GM18520 (cell line): ENCODE measurements around the gene GPI.
"Not testable (repeated sequence)": the region's sequence is repeated elsewhere in the genome, so short reads cannot be mapped to it uniquely, and the experiment has no call there.

Source experiments
- ATAC-seq: cut with Tn5 transposase; IDR thresholded peaks from one replicate; pipeline ENCODE4 v1.9.1; 2021; ENCODE audit not compliant: unreplicated experiment

Gene GPI

DNA sequence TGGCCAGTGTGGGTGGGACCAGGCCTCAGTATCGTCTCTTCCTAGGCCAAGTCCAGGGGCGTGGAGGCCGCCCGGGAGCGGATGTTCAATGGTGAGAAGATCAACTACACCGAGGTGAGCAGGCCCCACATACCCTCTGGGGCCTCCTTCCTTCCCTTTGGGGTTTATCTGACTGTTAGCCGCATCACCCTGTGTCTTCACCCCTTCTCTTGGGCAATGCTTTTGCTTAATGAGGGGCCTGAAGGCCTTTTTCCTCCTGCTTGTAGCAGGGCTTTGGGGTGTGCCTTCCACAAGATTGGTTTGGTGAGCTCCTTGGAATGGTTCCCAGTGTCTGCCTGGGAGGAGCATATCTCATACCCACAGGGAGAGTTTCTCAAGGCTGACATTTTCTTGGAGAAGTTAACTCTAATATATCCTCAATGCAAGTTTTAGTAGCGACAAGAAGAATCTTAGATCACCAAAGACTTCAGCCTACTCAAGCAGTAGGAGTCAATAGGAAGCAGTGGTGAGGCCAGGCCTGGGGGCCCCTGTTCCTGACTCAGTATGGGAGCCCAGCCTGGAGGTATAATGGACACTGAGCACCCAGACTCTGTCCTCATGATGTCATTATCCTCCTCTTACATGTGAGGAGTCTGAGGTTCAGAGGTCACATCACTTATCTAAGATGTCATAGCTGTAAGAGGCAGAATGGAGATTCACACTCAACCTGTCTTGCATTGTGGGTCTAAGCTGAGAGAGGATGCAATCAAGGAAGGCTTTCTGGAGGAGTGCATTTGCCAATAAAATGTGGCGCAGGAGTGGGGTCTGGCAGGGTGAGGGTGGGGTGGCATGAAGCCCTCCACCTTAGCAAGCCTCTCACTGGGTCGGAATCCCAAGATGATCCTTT, 2.0 kb downstream of the GPI start:
- ATAC-seq: no peak

DNA sequence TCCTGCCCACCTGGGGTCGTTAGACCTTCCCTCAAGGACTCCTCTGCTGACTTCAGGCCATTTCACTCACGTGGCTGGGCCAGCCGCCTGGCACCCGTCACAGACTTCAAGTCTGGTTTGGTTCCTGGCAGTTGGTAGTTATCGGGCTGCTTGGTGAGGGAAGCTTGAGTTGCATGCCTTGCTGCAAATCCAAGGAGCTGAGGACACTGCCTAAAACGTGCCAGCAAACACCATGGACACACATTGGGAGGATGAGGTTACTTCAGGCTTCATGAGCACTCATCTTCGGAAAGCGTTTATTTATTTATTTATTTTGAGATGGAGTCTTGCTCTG, 2.6 kb downstream of the GPI start:
- ATAC-seq: no peak

DNA sequence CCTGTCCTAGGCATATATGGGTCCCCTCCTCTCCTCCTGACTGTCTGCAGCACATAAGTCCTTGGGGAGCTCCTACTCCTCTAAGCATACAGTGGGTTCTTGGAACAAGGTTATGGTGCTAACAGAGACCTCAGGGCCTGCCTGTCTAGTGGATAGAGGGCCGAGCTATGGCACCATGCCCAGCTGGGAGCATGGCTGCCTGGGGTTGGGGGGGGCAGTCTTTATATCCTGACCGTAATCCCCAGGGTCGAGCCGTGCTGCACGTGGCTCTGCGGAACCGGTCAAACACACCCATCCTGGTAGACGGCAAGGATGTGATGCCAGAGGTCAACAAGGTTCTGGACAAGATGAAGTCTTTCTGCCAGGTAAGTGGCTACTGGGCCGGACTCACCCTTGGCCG, 3.3 kb downstream of the GPI start:
- no peak for ATAC-seq

DNA sequence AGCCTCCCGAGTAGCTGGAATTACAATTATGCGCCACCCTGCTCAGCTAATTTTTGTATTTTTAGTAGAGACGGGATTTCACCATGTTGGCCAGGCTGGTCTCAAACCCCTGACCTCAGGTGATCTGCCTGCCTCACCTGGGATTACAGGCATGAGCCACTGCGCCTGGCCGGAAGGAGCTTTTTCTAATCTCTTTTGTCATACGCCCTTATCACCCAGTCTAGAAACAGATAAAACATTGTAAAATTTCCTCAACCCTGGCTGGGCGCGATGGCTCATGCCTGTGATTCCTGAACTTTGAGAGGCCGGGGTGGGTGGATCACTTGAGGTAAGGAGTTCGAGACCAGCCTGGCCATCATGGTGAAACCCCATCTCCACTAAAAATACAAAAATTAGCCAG, 4.2 kb downstream of the GPI start:
- not testable (repeated sequence) for ATAC-seq

DNA sequence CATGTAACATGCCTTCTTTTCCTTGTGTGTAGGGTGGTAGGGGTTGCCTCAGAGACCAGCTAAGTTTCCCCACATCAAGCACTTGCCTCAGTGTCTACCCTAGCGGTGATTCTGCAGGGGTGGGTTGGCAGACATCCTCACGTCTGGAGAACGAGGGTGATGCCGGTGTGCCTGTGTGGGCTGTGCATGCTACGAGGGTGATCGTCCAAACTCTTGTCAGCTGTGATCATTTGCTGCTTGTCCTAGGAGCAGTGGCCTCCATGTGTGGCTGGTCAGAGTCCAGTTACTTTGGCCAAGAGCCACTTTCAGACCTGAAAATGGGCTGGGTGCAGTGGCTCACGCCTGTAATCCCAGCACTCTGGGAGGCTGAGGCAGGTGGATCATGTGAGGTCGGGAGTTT, 5.1 kb downstream of the GPI start:
- ATAC-seq: no peak

GRCh38 chr19:34370983-34371382, 6.0 kb downstream of the GPI start:
- ATAC-seq: no peak

DNA sequence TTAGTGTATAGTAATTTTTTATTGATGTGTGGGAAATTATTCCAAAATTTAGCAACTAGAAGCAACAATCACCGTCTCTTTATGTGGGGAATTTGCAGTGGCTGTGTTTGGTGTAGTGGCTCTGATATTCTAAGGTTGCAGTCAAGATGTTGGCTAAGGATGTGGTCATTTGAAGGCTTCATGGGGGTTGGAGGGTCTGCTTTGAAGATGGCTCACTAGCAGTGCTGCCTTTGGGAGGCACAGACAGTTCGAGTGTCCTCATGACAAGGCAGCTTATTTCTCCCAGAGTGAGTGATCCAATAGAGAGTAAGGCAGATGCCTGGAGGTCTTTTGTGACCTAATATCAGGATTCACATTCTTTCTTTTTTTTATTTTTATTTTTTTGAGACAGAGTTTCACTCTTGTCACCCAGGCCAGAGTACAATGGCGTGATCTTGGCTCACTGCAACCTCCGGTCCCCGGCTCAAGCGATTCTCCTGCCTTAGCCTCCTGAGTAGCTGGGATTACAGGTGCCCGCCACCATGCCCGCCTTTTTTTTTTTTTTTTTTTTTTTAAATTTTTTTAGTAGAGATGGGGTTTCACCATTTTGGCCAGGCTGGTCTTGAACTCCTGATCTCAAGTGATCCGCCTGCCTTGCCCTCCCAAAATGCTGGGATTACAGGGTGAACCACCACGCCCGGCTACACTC, 8.7 kb downstream of the GPI start:
- no peak for ATAC-seq

GRCh38 chr19:34375598-34375997, 10.6 kb downstream of the GPI start:
- no peak for ATAC-seq

GRCh38 chr19:34380639-34381241, 15.7 kb downstream of the GPI start:
- no peak for ATAC-seq

DNA sequence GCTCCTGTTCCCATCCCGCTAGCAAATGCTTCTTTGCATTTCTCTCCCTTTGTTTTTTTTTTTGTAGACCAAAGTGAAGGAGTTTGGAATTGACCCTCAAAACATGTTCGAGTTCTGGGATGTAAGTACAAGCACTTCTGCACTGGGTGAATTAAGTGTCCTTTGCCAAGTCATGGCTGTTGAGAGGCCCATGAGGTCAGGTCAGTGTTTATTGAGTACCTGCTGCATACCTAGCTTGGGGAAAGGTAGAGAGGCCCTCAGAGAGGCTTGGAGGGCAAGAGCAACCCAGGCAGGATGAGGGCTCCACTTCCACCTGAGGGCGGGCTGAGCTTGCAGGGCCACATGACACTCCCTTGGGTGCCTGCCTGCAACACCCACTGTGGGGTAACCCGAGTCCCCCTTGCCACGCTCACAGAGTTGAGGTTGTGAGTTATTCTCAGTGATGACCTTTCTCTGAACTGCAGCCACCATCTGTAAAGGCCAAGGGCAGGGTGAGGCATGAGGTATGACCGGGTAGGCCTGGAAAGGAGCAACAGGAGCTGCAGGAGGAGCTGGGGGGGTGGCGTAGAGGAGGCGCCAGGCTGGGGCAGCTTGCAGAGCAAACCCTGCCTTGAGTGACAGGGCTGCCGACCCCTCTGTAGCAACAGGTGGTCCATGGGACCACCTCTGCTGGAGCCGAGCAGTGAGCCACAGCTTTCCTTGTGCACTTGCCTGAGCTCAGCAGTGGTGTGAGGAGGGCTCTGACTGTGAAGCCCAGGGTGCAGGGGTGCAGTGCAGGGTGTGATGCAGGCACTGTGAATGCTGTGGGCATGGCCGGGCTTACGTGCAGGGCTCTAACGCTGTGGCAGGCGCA, 16.6 kb downstream of the GPI start:
- no peak for ATAC-seq

DNA sequence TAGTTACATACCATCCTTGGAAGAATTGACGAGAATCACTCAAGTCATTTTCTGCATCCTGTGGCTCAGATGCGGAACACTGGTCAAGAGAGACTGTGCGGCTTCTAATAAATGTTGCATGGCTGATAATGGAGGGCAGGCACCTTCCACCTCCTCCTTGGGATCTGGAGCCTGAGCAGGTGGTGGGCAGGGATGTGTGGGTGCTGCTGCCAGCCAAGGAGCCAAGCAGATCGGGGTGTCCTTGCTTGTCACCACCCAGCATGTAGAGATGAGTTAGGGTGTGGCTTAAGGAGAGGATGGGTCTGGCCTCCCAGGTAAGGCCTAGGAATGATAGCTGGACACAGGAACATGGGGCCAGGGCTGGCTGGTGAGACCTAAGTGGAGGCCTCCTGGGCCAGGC, 17.5 kb downstream of the GPI start:
- no peak for ATAC-seq

DNA sequence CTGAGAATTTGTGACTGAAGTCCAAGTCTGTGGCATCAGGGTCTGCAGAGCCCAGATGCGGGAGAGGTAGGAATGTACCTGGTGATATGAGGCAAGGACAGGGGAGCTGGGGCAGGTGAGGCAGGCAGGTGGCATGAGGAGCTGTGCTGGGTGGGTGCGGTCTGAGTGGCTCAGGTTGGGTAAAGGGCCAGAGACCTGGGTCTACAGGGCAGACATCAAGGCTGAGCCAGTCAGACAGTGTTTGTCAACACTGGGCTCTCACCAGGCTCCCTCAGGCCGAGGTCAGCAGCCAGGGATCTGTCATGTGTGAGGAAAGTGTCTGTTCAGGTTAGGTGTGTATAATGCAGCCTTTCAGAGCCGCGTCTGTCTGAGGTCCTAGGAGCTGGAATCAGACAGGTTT, 18.6 kb downstream of the GPI start:
- no peak for ATAC-seq

DNA sequence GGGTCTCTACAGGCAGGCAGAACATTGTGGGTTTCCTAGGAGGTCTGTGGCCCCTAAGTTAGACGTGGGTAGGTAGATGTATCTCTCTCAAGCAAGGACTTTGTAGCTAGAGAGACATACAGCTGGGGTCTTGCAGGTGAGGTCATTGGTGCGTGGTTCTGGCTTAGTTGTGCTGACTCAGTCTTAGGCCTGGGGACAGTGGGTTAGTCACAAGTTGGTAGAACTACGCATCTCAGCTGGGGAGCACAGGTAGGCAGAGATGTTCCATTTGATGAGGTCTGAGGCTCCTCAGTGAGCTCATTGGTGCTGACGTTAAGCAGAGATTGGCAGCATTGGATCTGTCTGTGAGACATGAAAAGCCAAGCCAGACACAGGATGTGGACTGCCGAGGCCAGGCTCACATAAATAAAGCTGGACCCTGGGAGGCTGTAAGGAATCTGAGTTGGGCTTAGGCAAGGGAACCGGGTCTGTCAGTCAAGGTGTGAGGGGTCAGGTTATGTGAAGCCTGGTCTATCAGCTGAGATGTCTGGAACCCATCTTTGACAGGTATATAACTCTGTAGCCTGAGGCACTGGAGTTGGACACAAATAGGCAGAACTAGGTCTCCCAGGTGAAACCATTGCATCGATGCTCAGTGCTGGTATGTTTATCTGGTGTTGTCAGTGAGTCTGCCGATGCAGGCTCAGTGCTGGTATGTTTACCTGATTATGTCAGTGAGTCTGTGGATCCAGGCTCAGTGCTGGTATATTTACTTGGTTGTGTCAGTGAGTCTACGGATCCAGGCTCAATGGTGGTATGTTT, 21.8 kb downstream of the GPI start:
- ATAC-seq: no peak

DNA sequence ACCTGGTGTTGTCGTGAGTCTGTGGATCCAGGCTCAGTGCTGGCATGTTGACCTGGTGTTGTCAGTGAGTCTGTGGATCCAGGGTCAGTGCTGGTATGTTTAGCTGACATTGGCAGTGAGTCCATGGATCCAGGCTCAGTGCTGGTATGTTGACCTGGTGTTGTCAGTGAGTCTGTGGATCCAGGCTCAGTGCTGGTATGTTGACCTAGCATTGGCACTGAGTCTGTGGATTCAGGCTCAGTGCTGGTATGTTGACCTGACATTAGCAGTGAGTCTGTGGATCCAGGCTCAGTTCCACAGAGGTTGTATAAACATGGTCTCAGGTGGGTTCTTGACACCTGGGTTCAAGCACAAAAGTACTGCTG, 22.4 kb downstream of the GPI start:
- no peak for ATAC-seq

- ATAC-seq: not testable (repeated sequence)
These were observed 23.7 kb downstream of the GPI start for GRCh38 chr19:34388745-34389144.

DNA sequence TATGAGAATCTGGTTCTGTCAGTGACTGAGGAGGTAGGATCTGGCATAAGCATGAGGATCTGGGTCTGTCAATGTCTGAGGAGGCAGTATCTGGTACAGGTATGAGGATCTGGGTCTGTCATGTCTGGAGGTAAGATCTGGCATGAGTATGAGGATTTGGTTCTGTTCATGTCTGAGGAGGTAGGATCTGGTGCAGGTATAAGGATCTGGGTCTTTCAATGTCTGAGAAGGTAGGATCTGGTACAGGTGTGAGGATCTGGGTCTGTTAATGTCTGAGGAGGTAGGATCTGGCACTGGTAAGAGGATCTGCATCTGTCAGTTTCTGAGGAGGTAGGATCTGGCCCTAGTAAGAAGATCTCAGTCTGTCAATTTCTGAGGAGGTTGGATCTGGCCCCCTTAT, 26.8 kb downstream of the GPI start:
- ATAC-seq: no peak

GRCh38 chr19:34393031-34393430, 28.0 kb downstream of the GPI start:
- no peak for ATAC-seq

DNA sequence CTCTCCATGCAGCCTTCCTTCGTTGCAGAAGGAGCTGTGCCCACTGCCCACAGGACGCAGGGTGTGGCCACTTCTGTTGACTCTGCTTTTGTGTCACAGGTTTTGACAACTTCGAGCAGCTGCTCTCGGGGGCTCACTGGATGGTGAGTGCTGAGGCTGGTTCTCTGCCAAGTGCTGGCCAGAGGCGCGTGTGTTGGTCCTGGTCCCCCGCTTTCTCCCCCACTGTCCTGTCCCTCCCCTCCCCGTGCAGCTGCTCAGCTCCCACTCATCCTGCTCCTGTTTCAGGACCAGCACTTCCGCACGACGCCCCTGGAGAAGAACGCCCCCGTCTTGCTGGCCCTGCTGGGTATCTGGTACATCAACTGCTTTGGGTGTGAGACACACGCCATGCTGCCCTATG, 28.6 kb downstream of the GPI start:
- ATAC-seq: no peak

DNA sequence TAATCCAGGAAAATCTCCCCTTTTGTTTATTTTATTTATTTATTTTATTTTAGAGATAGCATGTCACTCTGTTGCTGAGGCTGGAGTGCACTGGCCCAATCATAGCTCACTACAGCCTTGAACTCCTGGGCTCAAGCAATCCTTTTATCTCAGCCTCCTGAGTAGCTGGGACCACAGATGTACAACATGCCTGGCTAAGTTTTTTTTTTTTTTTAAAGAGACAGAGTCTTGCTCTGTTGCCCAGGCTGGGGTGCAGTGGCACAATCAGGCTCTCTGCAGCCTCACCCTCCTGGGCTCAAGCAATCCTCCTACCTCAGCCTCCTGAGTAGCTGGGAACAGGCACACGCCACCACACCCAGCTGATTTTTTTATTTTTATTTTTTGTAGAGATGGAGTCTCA, 32.9 kb downstream of the GPI start:
- ATAC-seq: no peak

DNA sequence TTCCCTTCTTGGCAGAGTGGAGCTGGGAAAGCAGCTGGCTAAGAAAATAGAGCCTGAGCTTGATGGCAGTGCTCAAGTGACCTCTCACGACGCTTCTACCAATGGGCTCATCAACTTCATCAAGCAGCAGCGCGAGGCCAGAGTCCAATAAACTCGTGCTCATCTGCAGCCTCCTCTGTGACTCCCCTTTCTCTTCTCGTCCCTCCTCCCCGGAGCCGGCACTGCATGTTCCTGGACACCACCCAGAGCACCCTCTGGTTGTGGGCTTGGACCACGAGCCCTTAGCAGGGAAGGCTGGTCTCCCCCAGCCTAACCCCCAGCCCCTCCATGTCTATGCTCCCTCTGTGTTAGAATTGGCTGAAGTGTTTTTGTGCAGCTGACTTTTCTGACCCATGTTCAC, 34.9 kb downstream of the GPI start:
- ATAC-seq: no peak

GRCh38 chr19:34400844-34401243, 35.8 kb downstream of the GPI start:
- ATAC-seq: not testable (repeated sequence)
